Heart right ventricle (tissue), 16 donors: ENCODE data around the gene FAM120B. TPM values are rescaled to one million over a fixed set of nuclear protein-coding genes. Genes with fewer than 3 reads are reported as not detected.
A peak's percentile ranks its signal among the peaks of the same experiment; 100 is the strongest.

Source experiments
- ATAC-seq, 8 donors: fragments of 200-7000 bp; cut with Tn5 transposase; one replicate each; pipeline ENCODE4 v1.9.1; 2020; ENCODE audit warnings: mild to moderate bottlenecking in 8 of 8, moderate library complexity in 8 of 8, moderate number of reproducible peaks in 1 of 8
- DNase-seq, 2 donors: peaks; one replicate each; pipeline ENCODE4 v3.0.0-alpha.2; 2020
- H3K27ac ChIP-seq, 10 donors: fragments of 200-600 bp; sonication (generic) in 2 of 10; one replicate each; pipeline versions ENCODE4 v1.5.0 to v1.8.0; 2020 to 2022; ENCODE audit warnings: mild to moderate bottlenecking in 3 of 10
- H3K27me3 ChIP-seq, 7 donors: fragments of 200-600 bp; one replicate each; pipeline ENCODE4 v1.8.0; 2021 to 2022; ENCODE audit warnings: mild to moderate bottlenecking in 2 of 7
- H3K36me3 ChIP-seq, 9 donors: fragments of 200-600 bp; sonication (generic) in 1 of 9; one replicate each; pipeline versions ENCODE4 v1.5.0 to v1.8.0; 2020 to 2022; ENCODE audit warnings: mild to moderate bottlenecking in 2 of 9
- H3K4me1 ChIP-seq, 9 donors: fragments of 200-600 bp; sonication (generic) in 1 of 9; one replicate each; pipeline versions ENCODE4 v1.5.0 to v1.8.0; 2020 to 2022; ENCODE audit warnings: mild to moderate bottlenecking in 4 of 9
- H3K4me3 ChIP-seq, 10 donors: fragments of 200-600 bp; sonication (generic) in 2 of 10; one replicate each; pipeline versions ENCODE4 v1.5.0 to v1.8.0; 2020 to 2022; ENCODE audit warnings: mild to moderate bottlenecking in 7 of 10, moderate library complexity in 2 of 10
- H3K9me3 ChIP-seq, 11 donors: fragments of 200-600 bp in 10 of 11; sonication (generic) in 2 of 11; one replicate each; pipeline versions ENCODE4 v1.5.0 to v1.8.0; 2013 to 2022; ENCODE audit warnings: mild to moderate bottlenecking in 2 of 11, control low read depth in 1 of 11, moderate library complexity in 1 of 11
- WGBS, 2 donors: extraction: QIAGEN DNeasy Blood & Tissue Kit; methylation state at CpG; one replicate each; pipeline ENCODE4 v1.1.7; 2013; ENCODE audit warnings: inconsistent platforms in 1 of 2; 5-methylcytosine and 5-hydroxymethylcytosine counted together
- intact Hi-C, 10 donors: fragments of 100-400 bp; cut with DNase I; formaldehyde crosslinking; loops; one replicate each; pipeline versions ENCODE4 v1.11.1 to v1.14.2; 2022
- polyA plus RNA-seq, 2 donors: library from polyadenylated mRNA; stranded (reverse); fragments of 200-250 nt; gene quantifications; one replicate each; pipeline ENCODE4 v1.2.3, GENCODE V29; 2013
- total RNA-seq, 10 donors: library from RNA; stranded (reverse); fragmentation: NEBNext Ultra II Directional in 3 of 10; extraction: Animal tissue kit (Norgen Biotek cat#: 25700) in 3 of 10; gene quantifications; one replicate each; pipeline versions ENCODE4 v1.2.1 to v1.2.4, GENCODE V29; 2021 to 2023
- TF ChIP-seq, protein P1 (sequence below), 9 donors: fragments of 200-600 bp; sonication (generic) in 2 of 9; IDR thresholded peaks; one replicate each; pipeline versions ENCODE4 v1.5.0 to v1.8.0; 2021 to 2022; ENCODE audit warnings: antibody characterized with exemption in 9 of 9, mild to moderate bottlenecking in 5 of 9, moderate library complexity in 1 of 9
- donor health status: Arrhythmogenic right ventricular cardiomyopathy.
- donor health status: ischemic (EF 13 %, LVEDD 7.1; RV severe dilation, severe dysfunction).
- donor health status: healthy with polysubstance abuse.
- donor health status: DM: no; HTN: yes; CAD: no.
- donor health status: DM: no; HTN: no; CAD: no.
- donor health status: ischemic (EF 25% LVEDD 6.9; RV normal size, moderate dysfunction).
- donor health status: ischemic (EF 25% LVEDD 5.7; RV mildly dilated, moderate dysfunction).
- donor health status: healthy.
- donor health status: DM: yes; HTN: yes; CAD: no.
- donor health status: Ischemic cardiomyopathy.
- donor health status: ischemic (EF 35%, LVEDD 5.7; RV mildly dilated, moderate dysfunction).
- donor health status: nonischemic (EF 11% LVEDD 7.7; RV severe dilation, severe dysfunction).
- donor health status: DM: yes; HTN: yes; CAD: no.
- donor health status: PGD.
- donor health status: ischemic (EF 29% LVEDD 5.4; RV normal size, mild dysfunction).
- donor health status: nonischemic (EF 23%, LVEDD 6.1; RV moderate dilation, normal function).

FAM120B gene
- total and polyA plus RNA-seq, 12 donors, result 7.7 to 31.0 (median 23.9) TPM

DNA sequence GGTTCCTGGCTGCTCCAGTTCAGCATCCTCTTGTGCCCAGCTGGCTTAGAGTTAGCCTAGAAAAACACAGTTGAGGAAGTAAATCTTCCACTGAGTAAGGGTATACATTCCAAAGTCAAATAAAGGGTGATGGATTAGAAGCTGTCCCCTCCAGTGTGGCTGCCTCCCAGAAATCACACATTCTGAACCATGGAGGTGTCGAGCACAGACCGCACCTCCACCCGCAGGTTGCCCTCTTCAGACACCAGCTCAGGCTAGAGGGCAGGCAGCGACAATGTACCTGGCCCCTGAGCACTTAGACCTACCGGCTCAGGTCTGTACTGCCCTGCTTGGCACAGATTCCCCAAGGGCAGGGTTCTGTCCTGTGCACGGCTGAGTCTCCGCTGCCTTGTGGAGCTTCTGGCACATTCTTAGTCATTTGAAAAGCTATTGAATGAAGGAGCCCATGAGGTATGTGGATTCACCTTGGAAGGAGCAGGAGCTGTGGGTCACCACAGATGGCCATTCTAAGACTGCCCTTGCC lies 118.1 kb downstream of the FAM120B start:
- TF ChIP-seq, protein P1, sequence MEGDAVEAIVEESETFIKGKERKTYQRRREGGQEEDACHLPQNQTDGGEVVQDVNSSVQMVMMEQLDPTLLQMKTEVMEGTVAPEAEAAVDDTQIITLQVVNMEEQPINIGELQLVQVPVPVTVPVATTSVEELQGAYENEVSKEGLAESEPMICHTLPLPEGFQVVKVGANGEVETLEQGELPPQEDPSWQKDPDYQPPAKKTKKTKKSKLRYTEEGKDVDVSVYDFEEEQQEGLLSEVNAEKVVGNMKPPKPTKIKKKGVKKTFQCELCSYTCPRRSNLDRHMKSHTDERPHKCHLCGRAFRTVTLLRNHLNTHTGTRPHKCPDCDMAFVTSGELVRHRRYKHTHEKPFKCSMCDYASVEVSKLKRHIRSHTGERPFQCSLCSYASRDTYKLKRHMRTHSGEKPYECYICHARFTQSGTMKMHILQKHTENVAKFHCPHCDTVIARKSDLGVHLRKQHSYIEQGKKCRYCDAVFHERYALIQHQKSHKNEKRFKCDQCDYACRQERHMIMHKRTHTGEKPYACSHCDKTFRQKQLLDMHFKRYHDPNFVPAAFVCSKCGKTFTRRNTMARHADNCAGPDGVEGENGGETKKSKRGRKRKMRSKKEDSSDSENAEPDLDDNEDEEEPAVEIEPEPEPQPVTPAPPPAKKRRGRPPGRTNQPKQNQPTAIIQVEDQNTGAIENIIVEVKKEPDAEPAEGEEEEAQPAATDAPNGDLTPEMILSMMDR (IDR thresholded peaks at IDR 0.05), result no peak
- Histone ChIP-seq H3K9me3 (no peaks in the 10 kb centered on the region), H3K4me1 (peaks cover 0 to 15% (median 0%) of the 10 kb centered on the region in 9 donors), H3K36me3 (no peaks in the 10 kb centered on the region), H3K27ac (no peak overlapping the region), H3K27me3 (peaks cover 0 to 40% (median 12%) of the 10 kb centered on the region in 7 donors), H3K4me3 (no peak overlapping the region)
- intact Hi-C loops, result no loop called here
- WGBS, 2 donors, result 93 to 97% methylated on average over 7 of the region's 7 CpGs
- ATAC-seq (peak in 1 of 8 donors; percentile 34), DNase-seq (no peak)

DNA sequence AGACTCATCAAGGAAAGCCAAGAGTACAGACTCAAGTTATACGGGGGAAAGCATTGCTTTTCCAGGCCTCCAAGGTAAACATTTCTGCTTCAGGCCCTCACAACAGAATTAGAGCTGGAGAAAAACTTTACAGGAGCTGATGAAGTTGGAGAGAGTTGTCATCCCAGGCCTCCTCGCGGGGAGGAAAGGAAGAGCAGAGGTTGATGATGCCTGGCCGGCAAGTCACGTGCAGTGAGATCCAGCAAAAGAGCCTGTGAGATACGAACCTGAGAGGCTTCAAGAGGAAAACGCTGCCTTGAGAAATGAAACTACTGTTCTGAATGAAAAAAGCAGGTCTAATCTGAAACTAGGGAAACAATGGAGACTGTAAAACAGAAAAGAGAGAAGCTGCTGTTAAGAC lies 122.9 kb downstream of the FAM120B start:
- Histone ChIP-seq H3K4me3 (no peak overlapping the region), H3K4me1 (peaks cover 0 to 19% (median 0%) of the 10 kb centered on the region in 9 donors), H3K9me3 (no peaks in the 10 kb centered on the region), H3K36me3 (no peaks in the 10 kb centered on the region), H3K27me3 (peaks cover 0 to 12% (median 0%) of the 10 kb centered on the region in 7 donors), H3K27ac (peak overlapping the region in 1 of 10 donors; percentile 10)
- TF ChIP-seq, protein P1 (IDR thresholded peaks at IDR 0.05), result peak in 2 of 9 donors; percentile 7 to 30
- 50 to 56% methylated on average over 7 of the region's 7 CpGs for WGBS, 2 donors
- DNase-seq, result no peak
- intact Hi-C loops, result no loop called here
- ATAC-seq, result peak in 2 of 8 donors; percentile 45 to 56

DNA sequence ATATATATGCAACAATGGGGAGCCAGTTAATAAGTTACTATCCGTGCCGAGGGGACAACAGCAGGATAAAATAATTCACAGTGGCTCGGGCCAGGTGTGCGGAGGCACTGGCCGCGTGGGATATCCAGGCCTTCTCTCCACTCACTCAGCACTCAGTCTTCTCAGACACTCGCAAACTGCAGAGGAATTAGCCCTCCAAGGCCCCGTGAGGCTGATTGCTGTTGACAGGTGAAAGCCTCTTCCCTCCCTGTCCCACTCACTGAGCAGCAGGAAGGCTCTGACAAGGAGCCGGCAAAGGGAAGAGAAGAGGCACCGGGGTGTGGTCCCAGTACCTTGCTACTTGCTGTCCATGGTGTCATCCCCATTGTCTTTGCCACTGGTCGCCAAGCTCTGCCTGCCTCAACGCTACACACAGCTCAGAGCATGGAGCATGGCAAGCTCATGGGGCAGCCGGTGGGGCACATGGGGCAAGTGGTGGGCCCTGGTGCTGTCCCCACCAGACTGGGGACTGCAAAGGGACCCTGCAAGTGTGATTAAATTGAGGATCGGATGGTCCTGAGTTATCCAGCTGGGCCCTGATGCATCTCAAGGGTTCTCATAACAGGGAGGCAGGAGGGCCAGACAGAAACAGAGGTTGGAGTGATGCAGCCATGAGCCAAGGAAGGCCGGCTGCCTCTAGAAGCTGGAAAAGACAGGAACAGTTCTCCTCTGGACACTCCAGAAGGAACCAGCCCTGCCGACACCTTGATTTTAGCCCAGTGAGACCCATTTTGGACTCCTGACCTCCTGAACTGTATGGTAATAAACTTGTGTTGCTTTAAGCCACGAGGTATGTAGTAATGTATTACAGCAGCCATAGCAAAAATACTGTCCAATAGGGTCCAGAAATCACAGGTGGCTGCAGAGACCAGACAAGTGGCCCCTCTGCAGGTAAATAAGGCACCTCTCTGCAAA lies 126.9 kb downstream of the FAM120B start:
- Histone ChIP-seq H3K36me3 (no peaks in the 10 kb centered on the region), H3K4me1 (peaks cover 0 to 22% (median 7%) of the 10 kb centered on the region in 9 donors), H3K9me3 (peaks cover 0 to 21% (median 5%) of the 10 kb centered on the region in 11 donors), H3K4me3 (no peak overlapping the region), H3K27ac (no peak overlapping the region), H3K27me3 (peaks cover 0 to 8% (median 0%) of the 10 kb centered on the region in 7 donors)
- DNase-seq (no peak), ATAC-seq (no peak)
- 84 to 85% methylated on average over 17 of the region's 17 CpGs for WGBS, 2 donors
- TF ChIP-seq, protein P1 (IDR thresholded peaks at IDR 0.05), result no peak
- intact Hi-C loops, result no loop called here

DNA sequence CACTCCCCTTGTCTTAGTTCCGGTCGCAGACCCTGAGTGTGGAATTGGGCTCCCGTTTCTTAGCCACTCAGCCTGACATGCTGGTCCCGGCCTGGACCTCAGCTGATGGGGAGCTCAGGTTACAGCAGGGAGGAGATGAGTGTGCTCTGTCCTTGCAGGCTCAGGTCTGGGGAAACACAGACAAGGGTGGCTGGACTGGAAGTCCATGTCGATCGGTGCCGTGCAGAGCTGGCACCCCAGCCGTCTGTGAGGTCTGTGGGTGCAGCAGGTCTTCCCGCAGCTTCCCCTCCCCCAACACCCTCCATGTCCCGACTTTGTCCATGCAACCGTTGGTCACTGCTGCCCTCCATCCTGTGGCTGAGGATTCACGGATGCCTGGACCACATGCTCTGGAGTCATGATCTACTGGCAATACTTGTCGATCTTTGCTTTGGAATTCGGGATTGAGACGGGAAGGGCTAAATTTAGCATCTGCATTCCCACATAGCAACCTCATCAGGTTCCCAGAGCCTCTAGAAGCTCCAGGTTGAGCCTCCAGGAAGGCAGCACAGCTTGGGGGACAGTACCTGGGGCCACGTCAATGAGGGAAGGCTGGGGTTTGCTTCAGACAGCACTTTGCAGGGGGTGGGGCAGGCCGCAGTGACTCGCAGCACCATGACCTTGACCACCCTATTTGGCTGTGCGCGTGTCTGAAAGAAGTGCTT lies 127.7 kb downstream of the FAM120B start:
- Histone ChIP-seq H3K4me1 (peaks cover 0 to 19% (median 7%) of the 10 kb centered on the region in 9 donors), H3K36me3 (no peaks in the 10 kb centered on the region), H3K4me3 (no peak overlapping the region), H3K27me3 (peaks cover 0 to 8% (median 0%) of the 10 kb centered on the region in 7 donors), H3K9me3 (peaks cover 0 to 21% (median 5%) of the 10 kb centered on the region in 11 donors), H3K27ac (no peak overlapping the region)
- TF ChIP-seq, protein P1 (IDR thresholded peaks at IDR 0.05), result no peak
- intact Hi-C loops, result no loop called here
- ATAC-seq, result no peak
- no peak for DNase-seq
- WGBS, 2 donors, result 72% methylated on average over 20 of the region's 20 CpGs
